A673 (cell line): ENCODE data around the gene ARID3B.

Source experiments
- EZH2 ChIP-seq: fragments of 200-600 bp; sonication (generic); IDR thresholded peaks from 2 replicates; pipeline ENCODE4 v1.6.1; 2017; ENCODE audit warnings: borderline replicate concordance, low read depth, mild to moderate bottlenecking, mixed read lengths, antibody characterized with exemption, low read length; ENCODE audit not compliant: poor library complexity, severe bottlenecking
- TF ChIP-seq, protein P1 (sequence below): fragments of 300-800, 200-600 bp; sonication (generic); conservative IDR thresholded peaks from 2 replicates; pipeline ENCODE4 v1.5.1; 2017; ENCODE audit warnings: low read depth, mild to moderate bottlenecking, antibody characterized with exemption, low read length, moderate library complexity, mixed read lengths

DNA sequence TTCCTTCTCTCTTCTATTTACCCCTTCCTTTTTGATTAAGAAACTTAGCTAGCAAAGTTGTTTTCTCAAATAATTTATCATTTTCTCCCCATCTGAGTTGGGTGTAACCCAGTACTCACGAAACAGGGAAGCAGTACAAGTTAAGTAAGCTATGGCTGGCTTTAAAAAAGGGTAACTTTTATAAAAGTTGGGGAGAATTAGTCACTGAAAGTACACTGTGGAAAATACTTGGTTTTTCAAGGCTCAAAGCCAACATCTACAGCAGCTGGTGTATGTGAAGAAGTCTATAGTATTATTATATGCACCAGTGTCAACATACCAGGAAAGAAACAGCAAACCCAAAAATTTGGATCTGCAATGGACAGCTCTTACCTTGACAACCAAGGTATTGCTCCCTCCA is 100.1 kb downstream of the ARID3B start:
- TF ChIP-seq, protein P1, sequence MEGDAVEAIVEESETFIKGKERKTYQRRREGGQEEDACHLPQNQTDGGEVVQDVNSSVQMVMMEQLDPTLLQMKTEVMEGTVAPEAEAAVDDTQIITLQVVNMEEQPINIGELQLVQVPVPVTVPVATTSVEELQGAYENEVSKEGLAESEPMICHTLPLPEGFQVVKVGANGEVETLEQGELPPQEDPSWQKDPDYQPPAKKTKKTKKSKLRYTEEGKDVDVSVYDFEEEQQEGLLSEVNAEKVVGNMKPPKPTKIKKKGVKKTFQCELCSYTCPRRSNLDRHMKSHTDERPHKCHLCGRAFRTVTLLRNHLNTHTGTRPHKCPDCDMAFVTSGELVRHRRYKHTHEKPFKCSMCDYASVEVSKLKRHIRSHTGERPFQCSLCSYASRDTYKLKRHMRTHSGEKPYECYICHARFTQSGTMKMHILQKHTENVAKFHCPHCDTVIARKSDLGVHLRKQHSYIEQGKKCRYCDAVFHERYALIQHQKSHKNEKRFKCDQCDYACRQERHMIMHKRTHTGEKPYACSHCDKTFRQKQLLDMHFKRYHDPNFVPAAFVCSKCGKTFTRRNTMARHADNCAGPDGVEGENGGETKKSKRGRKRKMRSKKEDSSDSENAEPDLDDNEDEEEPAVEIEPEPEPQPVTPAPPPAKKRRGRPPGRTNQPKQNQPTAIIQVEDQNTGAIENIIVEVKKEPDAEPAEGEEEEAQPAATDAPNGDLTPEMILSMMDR: no peak
- TF ChIP-seq EZH2: no peak
